ENCODE results near the gene SYT7. TPM values are rescaled to one million over a fixed set of nuclear protein-coding genes. Genes with fewer than 3 reads are reported as not detected.

The SYT7 gene
- total and polyA plus RNA-seq, 2 donors (not counting 1 experiment from before 2014, with no cell fraction given), result not detected

DNA sequence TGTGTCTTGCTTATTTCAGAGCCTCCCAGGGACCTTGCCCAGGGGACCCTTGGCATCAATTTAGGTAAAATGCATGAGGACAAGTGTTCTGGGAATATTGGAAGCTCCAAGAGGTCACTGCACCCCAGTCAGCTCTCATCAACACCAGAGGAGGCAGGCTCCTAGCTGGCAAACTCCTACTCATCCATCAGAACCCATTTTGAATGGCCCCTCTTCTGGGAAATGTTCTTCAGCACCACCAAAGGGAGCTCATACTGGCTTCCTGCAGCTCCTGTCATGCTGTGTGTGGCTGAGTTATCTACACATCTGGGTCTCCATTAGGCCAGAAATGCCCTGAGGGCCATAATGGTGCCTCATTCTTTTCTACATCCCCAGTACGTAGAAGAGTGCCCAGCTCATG, 54.6 kb downstream of the SYT7 start:
- peaks cover 38% of the 10 kb centered on the region for H3K27me3 Mint-ChIP-seq
- ATAC-seq (ENCODE audit: low read depth) (no peak), DNase-seq (no peak)
- Histone ChIP-seq H3K36me3 (replicated peaks in 1 of 2; ENCODE audit: control extremely low read depth in 1 of 2, control insufficient read depth in 1 of 2, extremely low read depth in 1 of 2, insufficient read depth in 2 of 2, low read length in 1 of 2) (no peaks in the 10 kb centered on the region), H3K4me2 (replicated peaks; ENCODE audit: low read depth, low read length, poor library complexity, severe bottlenecking) (no peak overlapping the region), H3K27ac (ENCODE audit: low read length in 2 of 2) (no peak overlapping the region), H3K9me3 (ENCODE audit: control extremely low read depth in 1 of 3, control insufficient read depth in 2 of 3, insufficient read depth in 1 of 3, low read length in 2 of 3) (no peaks in the 10 kb centered on the region), H3K4me3 (ENCODE audit: control extremely low read depth in 1 of 5, extremely low read depth in 1 of 5, insufficient read depth in 1 of 5, low read depth in 2 of 5, low read length in 4 of 5) (no peak overlapping the region), H2AFZ (ENCODE audit: insufficient read depth, low read depth, low read length, poor library complexity, severe bottlenecking) (no peak overlapping the region), H3K79me2 (ENCODE audit: control insufficient read depth, insufficient read depth, low read length) (no peaks in the 10 kb centered on the region), H3K27me3 (replicated peaks in 1 of 4; ENCODE audit: control extremely low read depth in 1 of 4, control insufficient read depth in 3 of 4, insufficient read depth in 4 of 4, low read length in 3 of 4) (peaks cover 0 to 5% (median under 1%) of the 10 kb centered on the region in 4 experiments), H4K20me1 (ENCODE audit: control insufficient read depth, insufficient read depth, low read length, poor library complexity, severe bottlenecking) (no peaks in the 10 kb centered on the region), H3K9ac (ENCODE audit: low read length) (no peak overlapping the region), H3K4me1 (ENCODE audit: control insufficient read depth in 2 of 2, insufficient read depth in 2 of 2, low read length in 2 of 2) (no peaks in the 10 kb centered on the region)
- 90% methylated on average over 1 of the region's 1 CpG for WGBS (ENCODE audit: insufficient coverage)
- no peak overlapping the region for H3K27ac Mint-ChIP-seq
- ChIA-PET POLR2A (no interaction called here), CTCF (interaction anchor here (0.6 to 2.2 kb wide), 2 partner anchors 9 to 535 kb away, joined by 4 to 10 read pairs; no protein-coding TSS in a partner anchor)
- intact Hi-C loops (cut with micrococcal nuclease), result no loop called here
- H3K4me1 Mint-ChIP-seq, result no peaks in the 10 kb centered on the region
- no peaks in the 10 kb centered on the region for H3K9me3 Mint-ChIP-seq (ENCODE audit: insufficient read depth)
- TF ChIP-seq, protein P1, sequence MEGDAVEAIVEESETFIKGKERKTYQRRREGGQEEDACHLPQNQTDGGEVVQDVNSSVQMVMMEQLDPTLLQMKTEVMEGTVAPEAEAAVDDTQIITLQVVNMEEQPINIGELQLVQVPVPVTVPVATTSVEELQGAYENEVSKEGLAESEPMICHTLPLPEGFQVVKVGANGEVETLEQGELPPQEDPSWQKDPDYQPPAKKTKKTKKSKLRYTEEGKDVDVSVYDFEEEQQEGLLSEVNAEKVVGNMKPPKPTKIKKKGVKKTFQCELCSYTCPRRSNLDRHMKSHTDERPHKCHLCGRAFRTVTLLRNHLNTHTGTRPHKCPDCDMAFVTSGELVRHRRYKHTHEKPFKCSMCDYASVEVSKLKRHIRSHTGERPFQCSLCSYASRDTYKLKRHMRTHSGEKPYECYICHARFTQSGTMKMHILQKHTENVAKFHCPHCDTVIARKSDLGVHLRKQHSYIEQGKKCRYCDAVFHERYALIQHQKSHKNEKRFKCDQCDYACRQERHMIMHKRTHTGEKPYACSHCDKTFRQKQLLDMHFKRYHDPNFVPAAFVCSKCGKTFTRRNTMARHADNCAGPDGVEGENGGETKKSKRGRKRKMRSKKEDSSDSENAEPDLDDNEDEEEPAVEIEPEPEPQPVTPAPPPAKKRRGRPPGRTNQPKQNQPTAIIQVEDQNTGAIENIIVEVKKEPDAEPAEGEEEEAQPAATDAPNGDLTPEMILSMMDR (IDR thresholded peaks at IDR 0.05), result no peak
- TF ChIP-seq EZH2 (IDR thresholded peaks at IDR 0.05; ENCODE audit: borderline replicate concordance, insufficient read depth, low read depth, low read length, poor library complexity, severe bottlenecking), result no peak
- no peak overlapping the region for H3K4me3 Mint-ChIP-seq

DNA sequence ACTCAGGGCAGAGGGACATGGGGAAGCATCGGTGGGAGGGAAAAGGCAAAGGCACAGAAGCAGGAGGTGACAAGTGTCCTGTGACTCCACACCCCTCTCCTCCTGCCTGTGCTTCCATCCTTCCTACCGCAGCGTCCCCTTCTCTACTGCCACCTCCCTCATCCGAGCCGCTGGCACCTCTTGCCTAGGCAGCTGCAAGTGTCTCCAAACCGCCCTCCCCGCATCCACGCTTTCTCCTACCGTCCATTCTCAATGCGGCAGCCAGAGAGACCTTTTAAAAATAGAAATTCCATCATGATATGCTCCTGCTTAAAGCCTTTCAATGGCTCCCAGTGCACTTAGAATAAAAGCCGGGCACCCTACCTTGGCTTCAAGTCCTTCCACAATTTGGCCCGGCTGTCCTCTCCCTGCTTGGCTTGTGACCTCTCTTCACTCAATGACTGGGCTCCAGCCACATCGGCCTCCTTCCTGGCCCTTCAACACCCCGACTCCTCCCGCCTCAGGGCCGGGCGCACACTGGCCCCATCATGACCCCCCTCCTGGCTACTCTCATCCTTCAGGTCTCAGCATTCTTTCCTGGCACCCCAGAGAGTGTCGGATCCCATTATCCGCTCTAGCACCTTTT, 55.8 kb downstream of the SYT7 start:
- H3K9me3 Mint-ChIP-seq (ENCODE audit: insufficient read depth), result no peaks in the 10 kb centered on the region
- no peak overlapping the region for H3K4me3 ChIP-seq (ENCODE audit: control extremely low read depth in 1 of 5, extremely low read depth in 1 of 5, insufficient read depth in 1 of 5, low read depth in 2 of 5, low read length in 4 of 5)
- no peak overlapping the region for H3K4me2 ChIP-seq (replicated peaks; ENCODE audit: low read depth, low read length, poor library complexity, severe bottlenecking)
- H4K20me1 ChIP-seq (ENCODE audit: control insufficient read depth, insufficient read depth, low read length, poor library complexity, severe bottlenecking), result no peaks in the 10 kb centered on the region
- H3K36me3 ChIP-seq (replicated peaks in 1 of 2; ENCODE audit: control extremely low read depth in 1 of 2, control insufficient read depth in 1 of 2, extremely low read depth in 1 of 2, insufficient read depth in 2 of 2, low read length in 1 of 2), result no peaks in the 10 kb centered on the region
- H3K27ac Mint-ChIP-seq, result no peak overlapping the region
- intact Hi-C loops (cut with micrococcal nuclease), result no loop called here
- H2AFZ ChIP-seq (ENCODE audit: insufficient read depth, low read depth, low read length, poor library complexity, severe bottlenecking), result no peak overlapping the region
- H3K4me3 Mint-ChIP-seq, result no peak overlapping the region
- DNase-seq (no peak), ATAC-seq (ENCODE audit: low read depth) (no peak)
- 91% methylated on average over 18 of the region's 19 CpGs for WGBS (ENCODE audit: insufficient coverage)
- H3K27me3 Mint-ChIP-seq, result peaks cover 38% of the 10 kb centered on the region
- no peak overlapping the region for H3K27ac ChIP-seq (ENCODE audit: low read length in 2 of 2)
- ChIA-PET CTCF (interaction anchor here (2.2 kb wide), 1 partner anchor 8 kb away, joined by 10 read pairs; no protein-coding TSS in a partner anchor), POLR2A (no interaction called here)
- TF ChIP-seq EZH2 (IDR thresholded peaks at IDR 0.05; ENCODE audit: borderline replicate concordance, insufficient read depth, low read depth, low read length, poor library complexity, severe bottlenecking), result no peak
- TF ChIP-seq, protein P1 (IDR thresholded peaks at IDR 0.05), result no peak
- no peaks in the 10 kb centered on the region for H3K4me1 Mint-ChIP-seq
- H3K4me1 ChIP-seq (ENCODE audit: control insufficient read depth in 2 of 2, insufficient read depth in 2 of 2, low read length in 2 of 2), result no peaks in the 10 kb centered on the region
- peaks cover 0 to 4% (median under 1%) of the 10 kb centered on the region in 4 experiments for H3K27me3 ChIP-seq (replicated peaks in 1 of 4; ENCODE audit: control extremely low read depth in 1 of 4, control insufficient read depth in 3 of 4, insufficient read depth in 4 of 4, low read length in 3 of 4)
- H3K9me3 ChIP-seq (ENCODE audit: control extremely low read depth in 1 of 3, control insufficient read depth in 2 of 3, insufficient read depth in 1 of 3, low read length in 2 of 3), result no peaks in the 10 kb centered on the region
- H3K79me2 ChIP-seq (ENCODE audit: control insufficient read depth, insufficient read depth, low read length), result no peaks in the 10 kb centered on the region
- H3K9ac ChIP-seq (ENCODE audit: low read length), result no peak overlapping the region
